ENCODE results near the gene PLPP6. TPM values are rescaled to one million over a fixed set of nuclear protein-coding genes. Genes with fewer than 3 reads are reported as not detected.

Gene PLPP6
- total RNA-seq, 2 donors from 2014 or later = 4.3 to 4.8 TPM

DNA sequence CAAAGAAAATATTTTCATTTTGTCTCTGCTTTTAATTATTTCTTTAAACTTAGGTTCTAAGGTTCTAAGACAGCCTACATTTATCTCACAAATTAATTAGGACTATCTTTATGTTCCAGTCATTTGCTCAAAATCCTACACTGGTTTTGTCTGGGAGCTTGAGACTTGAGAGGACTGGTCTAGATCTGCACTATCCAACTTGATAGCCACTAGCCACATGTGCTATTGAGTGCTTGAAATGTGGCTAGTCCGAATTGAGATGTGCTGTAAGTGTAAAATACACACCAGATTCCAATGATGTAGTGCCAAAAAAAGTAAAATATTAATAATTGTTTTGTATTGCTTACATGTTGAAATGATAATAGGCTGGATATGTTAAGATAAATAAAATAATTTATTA lies 24.5 kb downstream of the PLPP6 start:
- DNase-seq (no peak), ATAC-seq (replicated peaks in 1 of 2) (no peak)
- Mint-ChIP-seq H3K9me3 (no peaks in the 10 kb centered on the region), H3K36me3 (ENCODE audit: insufficient read depth in 2 of 2) (peaks cover 4 to 11% of the 10 kb centered on the region in 2 donors), H3K4me3 (no peak overlapping the region), H3K27ac (no peak overlapping the region), H3K27me3 (ENCODE audit: low read depth) (no peaks in the 10 kb centered on the region), H3K4me1 (ENCODE audit: low read depth) (peaks cover 56% of the 10 kb centered on the region)

- Mint-ChIP-seq H3K4me1 (ENCODE audit: low read depth) (peaks cover 64% of the 10 kb centered on the region), H3K27ac (peak overlapping the region; percentile 60), H3K4me3 (no peak overlapping the region), H3K36me3 (ENCODE audit: insufficient read depth in 2 of 2) (peaks cover 4 to 14% of the 10 kb centered on the region in 2 donors), H3K27me3 (ENCODE audit: low read depth) (no peaks in the 10 kb centered on the region), H3K9me3 (no peaks in the 10 kb centered on the region)
- ATAC-seq (replicated peaks in 1 of 2) (no peak), DNase-seq (no peak)
Observed at GRCh38 chr9:4689021-4689420, 26.9 kb downstream of the PLPP6 start.

GRCh38 chr9:4689687-4690104 lies 27.6 kb downstream of the PLPP6 start:
- Mint-ChIP-seq H3K27ac (peak overlapping the region; percentile 45), H3K4me1 (ENCODE audit: low read depth) (peaks cover 59% of the 10 kb centered on the region), H3K36me3 (ENCODE audit: insufficient read depth in 2 of 2) (peaks cover 4 to 14% of the 10 kb centered on the region in 2 donors), H3K4me3 (peak overlapping the region in 1 of 2 donors; percentile 46), H3K9me3 (no peaks in the 10 kb centered on the region), H3K27me3 (ENCODE audit: low read depth) (no peaks in the 10 kb centered on the region)
- DNase-seq = peak; percentile 23 to 24
- peak; percentile 82 to 87 for ATAC-seq (replicated peaks in 1 of 2)

DNA sequence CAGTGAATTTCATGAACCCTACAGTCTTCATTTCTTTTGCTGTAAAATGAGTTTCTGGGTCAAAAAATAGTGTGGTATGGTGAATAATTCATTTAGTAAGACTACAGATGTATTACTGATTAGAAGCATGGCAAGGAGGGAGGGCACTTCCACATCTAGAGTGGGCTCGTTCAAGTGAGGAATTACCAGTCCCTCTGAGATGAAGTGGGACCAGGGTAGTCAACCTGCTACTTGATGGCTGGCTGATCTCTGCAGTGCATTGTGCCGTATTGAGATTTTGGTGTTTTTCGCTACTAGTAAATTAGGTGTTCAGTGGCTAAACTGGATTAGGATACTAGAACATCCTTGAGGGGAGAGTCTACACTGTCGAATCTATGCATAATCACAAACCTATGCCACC lies 28.1 kb downstream of the PLPP6 start:
- Mint-ChIP-seq H3K4me1 (ENCODE audit: low read depth) (peaks cover 55% of the 10 kb centered on the region), H3K4me3 (peak overlapping the region in 1 of 2 donors; percentile 46), H3K27ac (peak overlapping the region; percentile 45), H3K9me3 (no peaks in the 10 kb centered on the region), H3K36me3 (ENCODE audit: insufficient read depth in 2 of 2) (peaks cover 2 to 11% of the 10 kb centered on the region in 2 donors), H3K27me3 (ENCODE audit: low read depth) (no peaks in the 10 kb centered on the region)
- DNase-seq (no peak), ATAC-seq (replicated peaks in 1 of 2) (peak; percentile 24 to 36)

DNA sequence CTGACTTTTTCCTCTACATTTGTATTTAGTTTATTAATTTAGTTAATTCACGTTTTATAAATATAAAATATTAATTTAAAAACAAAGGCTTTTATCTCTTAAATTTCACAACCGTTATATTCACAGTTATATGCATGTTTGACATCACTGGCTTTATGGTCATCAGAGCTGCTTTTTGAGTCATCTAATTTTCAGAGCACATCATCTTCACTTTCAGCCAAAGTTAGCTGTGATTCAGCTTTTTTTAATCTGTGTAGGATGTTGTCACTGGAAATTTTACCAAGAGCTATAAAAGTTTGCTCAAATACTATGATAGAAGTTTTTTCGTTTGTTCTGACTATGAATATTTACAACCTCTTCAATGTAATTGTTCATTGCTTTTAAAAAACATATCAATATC lies 29.7 kb downstream of the PLPP6 start:
- no peak for DNase-seq
- no peaks in the 10 kb centered on the region for H3K27me3 Mint-ChIP-seq (ENCODE audit: low read depth)
- peaks cover 2 to 10% of the 10 kb centered on the region in 2 donors for H3K36me3 Mint-ChIP-seq (ENCODE audit: insufficient read depth in 2 of 2)
- peak; percentile 64 to 73 for ATAC-seq (replicated peaks in 1 of 2)
- no peak overlapping the region for H3K4me3 Mint-ChIP-seq
- peaks cover 52% of the 10 kb centered on the region for H3K4me1 Mint-ChIP-seq (ENCODE audit: low read depth)
- no peaks in the 10 kb centered on the region for H3K9me3 Mint-ChIP-seq
- no peak overlapping the region for H3K27ac Mint-ChIP-seq

GRCh38 chr9:4700091-4700490 lies 38.0 kb downstream of the PLPP6 start:
- no peak for DNase-seq
- no peaks in the 10 kb centered on the region for H3K27me3 Mint-ChIP-seq (ENCODE audit: low read depth)
- H3K9me3 Mint-ChIP-seq = no peaks in the 10 kb centered on the region
- peaks cover 0 to 22% of the 10 kb centered on the region in 2 donors for H3K36me3 Mint-ChIP-seq (ENCODE audit: insufficient read depth in 2 of 2)
- no peak overlapping the region for H3K27ac Mint-ChIP-seq
- ATAC-seq (replicated peaks in 1 of 2) = no peak
- H3K4me3 Mint-ChIP-seq = no peak overlapping the region
- peaks cover 16% of the 10 kb centered on the region for H3K4me1 Mint-ChIP-seq (ENCODE audit: low read depth)

DNA sequence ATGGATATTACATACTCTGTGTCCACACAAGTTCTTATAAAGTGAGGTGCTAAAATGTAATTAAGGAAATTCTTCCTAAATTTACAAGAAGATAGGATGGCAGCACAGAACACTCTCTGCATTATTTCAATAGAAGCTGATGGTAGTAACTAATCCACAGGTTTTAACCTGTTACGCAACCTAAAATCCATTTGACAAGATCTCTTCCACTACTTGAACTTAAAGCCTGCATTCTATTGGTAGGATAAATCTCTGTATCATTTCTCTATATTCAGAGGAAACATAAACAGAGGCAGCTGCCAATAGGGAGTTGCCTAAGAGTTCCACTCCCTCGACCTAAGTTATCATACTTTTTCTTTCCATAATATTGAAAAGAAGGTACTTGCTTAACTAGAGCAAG lies 38.8 kb downstream of the PLPP6 start:
- ATAC-seq (replicated peaks in 1 of 2) = no peak
- no peak overlapping the region for H3K4me3 Mint-ChIP-seq
- H3K9me3 Mint-ChIP-seq = no peaks in the 10 kb centered on the region

DNA sequence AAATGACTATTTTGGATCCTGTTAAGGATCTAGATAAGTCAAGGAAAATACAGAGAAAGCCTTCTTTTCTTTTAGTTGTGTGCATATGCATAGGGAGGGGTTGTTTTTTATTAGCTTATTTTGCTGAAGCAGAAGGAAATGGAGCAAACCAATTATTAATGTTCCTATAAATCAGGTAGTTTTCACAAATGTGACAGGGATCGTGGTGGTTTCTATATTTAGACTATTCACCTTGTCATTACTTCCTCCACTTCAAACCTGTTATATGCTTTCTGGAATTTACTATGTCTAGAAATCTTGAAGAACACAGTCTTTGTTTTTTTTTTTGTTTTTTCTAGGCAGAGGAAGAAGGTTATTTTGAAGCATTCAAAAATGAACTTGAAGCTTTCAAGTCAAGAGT lies 39.4 kb downstream of the PLPP6 start:
- Mint-ChIP-seq H3K27me3 (ENCODE audit: low read depth) (no peaks in the 10 kb centered on the region), H3K4me1 (ENCODE audit: low read depth) (peaks cover 7% of the 10 kb centered on the region), H3K9me3 (no peaks in the 10 kb centered on the region), H3K36me3 (ENCODE audit: insufficient read depth in 2 of 2) (peaks cover 0 to 19% of the 10 kb centered on the region in 2 donors), H3K27ac (peak overlapping the region; percentile 48), H3K4me3 (no peak overlapping the region)
- no peak for DNase-seq
- ATAC-seq (replicated peaks in 1 of 2) = no peak

More for the DNA sequence above, 38.8 kb downstream of the PLPP6 start:
- Mint-ChIP-seq H3K4me1 (ENCODE audit: low read depth) (peaks cover 12% of the 10 kb centered on the region), H3K27ac (no peak overlapping the region), H3K27me3 (ENCODE audit: low read depth) (no peaks in the 10 kb centered on the region), H3K36me3 (ENCODE audit: insufficient read depth in 2 of 2) (peaks cover 0 to 22% of the 10 kb centered on the region in 2 donors)
- DNase-seq = no peak

GRCh38 chr9:4704129-4704528 lies 42.0 kb downstream of the PLPP6 start:
- no peak for DNase-seq
- no peak overlapping the region for H3K4me3 Mint-ChIP-seq
- H3K4me1 Mint-ChIP-seq (ENCODE audit: low read depth) = peaks cover 12% of the 10 kb centered on the region
- H3K27ac Mint-ChIP-seq = no peak overlapping the region
- no peaks in the 10 kb centered on the region for H3K9me3 Mint-ChIP-seq
- H3K36me3 Mint-ChIP-seq (ENCODE audit: insufficient read depth in 2 of 2) = peaks cover 0 to 17% of the 10 kb centered on the region in 2 donors
- no peaks in the 10 kb centered on the region for H3K27me3 Mint-ChIP-seq (ENCODE audit: low read depth)
- peak; percentile 39 to 51 for ATAC-seq (replicated peaks in 1 of 2)

DNA sequence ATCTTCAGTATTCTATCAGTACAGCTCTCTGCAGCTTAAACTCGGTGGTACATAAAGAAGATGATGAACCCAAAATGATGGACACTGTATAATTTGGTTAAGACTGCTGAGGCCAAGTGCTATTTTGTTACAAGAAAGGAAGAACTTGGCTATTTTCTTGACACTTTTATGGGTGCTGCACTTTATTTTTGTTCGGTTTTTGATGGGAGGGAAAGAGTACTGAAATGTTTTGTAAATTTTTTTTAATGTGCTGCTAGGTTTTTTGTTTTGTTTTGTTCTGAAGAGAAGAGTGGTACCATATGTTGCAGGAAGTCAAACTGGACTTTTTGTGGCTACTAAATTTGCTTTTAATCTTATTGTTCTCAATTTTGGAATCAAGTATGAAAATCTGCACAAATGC lies 43.9 kb downstream of the PLPP6 start:
- no peak overlapping the region for H3K4me3 Mint-ChIP-seq
- H3K36me3 Mint-ChIP-seq (ENCODE audit: insufficient read depth in 2 of 2) = peaks cover 0 to 20% of the 10 kb centered on the region in 2 donors
- no peaks in the 10 kb centered on the region for H3K9me3 Mint-ChIP-seq
- H3K27me3 Mint-ChIP-seq (ENCODE audit: low read depth) = no peaks in the 10 kb centered on the region
- H3K4me1 Mint-ChIP-seq (ENCODE audit: low read depth) = peaks cover 12% of the 10 kb centered on the region
- DNase-seq = no peak
- no peak for ATAC-seq (replicated peaks in 1 of 2)
- no peak overlapping the region for H3K27ac Mint-ChIP-seq

DNA sequence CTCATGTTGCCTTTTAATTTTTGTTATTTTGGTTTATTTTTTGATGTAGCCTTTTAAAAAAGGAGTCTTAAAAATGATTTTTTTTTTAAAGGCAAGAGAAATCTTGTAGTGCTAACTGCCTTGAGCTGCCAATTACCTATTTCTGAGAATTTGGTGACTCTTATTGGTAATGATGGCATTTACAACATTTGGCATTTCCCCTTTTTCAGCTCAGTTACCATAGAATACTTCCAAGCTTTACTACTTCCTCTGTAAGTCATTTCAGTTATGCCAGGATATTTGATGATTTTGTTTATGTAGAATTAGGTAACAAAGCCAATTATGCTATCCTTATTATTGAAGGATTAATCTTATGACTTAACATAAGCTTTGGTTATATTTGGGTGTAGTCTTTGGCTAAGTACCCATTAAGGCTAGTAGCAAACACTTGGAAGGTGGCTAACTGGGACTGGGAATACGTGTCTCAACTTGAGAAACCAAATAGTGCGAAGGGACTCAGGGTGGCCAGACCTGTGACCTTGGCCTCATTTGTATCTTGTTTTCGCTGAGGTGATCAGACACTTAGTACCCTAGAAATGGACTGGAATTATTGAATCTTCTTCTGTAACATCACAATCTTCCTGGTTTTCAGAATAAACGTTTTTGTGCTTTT lies 45.0 kb downstream of the PLPP6 start:
- H3K4me1 Mint-ChIP-seq (ENCODE audit: low read depth) = peaks cover 12% of the 10 kb centered on the region
- no peak overlapping the region for H3K4me3 Mint-ChIP-seq
- DNase-seq (no peak), ATAC-seq (replicated peaks in 1 of 2) (no peak)
- H3K36me3 Mint-ChIP-seq (ENCODE audit: insufficient read depth in 2 of 2) = peaks cover 0 to 14% of the 10 kb centered on the region in 2 donors
- H3K9me3 Mint-ChIP-seq = no peaks in the 10 kb centered on the region
- H3K27ac Mint-ChIP-seq = no peak overlapping the region
- H3K27me3 Mint-ChIP-seq (ENCODE audit: low read depth) = no peaks in the 10 kb centered on the region

- Mint-ChIP-seq H3K4me1 (ENCODE audit: low read depth) (peaks cover 5% of the 10 kb centered on the region), H3K36me3 (ENCODE audit: insufficient read depth in 2 of 2) (peaks cover 5 to 13% of the 10 kb centered on the region in 2 donors), H3K4me3 (no peak overlapping the region), H3K27ac (no peak overlapping the region), H3K9me3 (peaks cover 4% of the 10 kb centered on the region in 2 donors), H3K27me3 (ENCODE audit: low read depth) (no peaks in the 10 kb centered on the region)
- ATAC-seq (replicated peaks in 1 of 2) (no peak), DNase-seq (no peak)
Observed at GRCh38 chr9:4709380-4709779, 47.3 kb downstream of the PLPP6 start.

- ATAC-seq (replicated peaks in 1 of 2) (peak; percentile 24 to 43), DNase-seq (no peak)
- Mint-ChIP-seq H3K27ac (peak overlapping the region; percentile 1), H3K4me1 (ENCODE audit: low read depth) (no peaks in the 10 kb centered on the region), H3K36me3 (ENCODE audit: insufficient read depth in 2 of 2) (peaks cover 5 to 17% of the 10 kb centered on the region in 2 donors), H3K4me3 (no peak overlapping the region), H3K9me3 (peaks cover 4% of the 10 kb centered on the region in 2 donors), H3K27me3 (ENCODE audit: low read depth) (no peaks in the 10 kb centered on the region)
Observed at GRCh38 chr9:4713849-4714248, 51.8 kb downstream of the PLPP6 start.

Measured in activated T-cell treated with anti-CD3 and anti-CD28 coated beads, Interleukin-2, amount 50 U/mL, for 72 hours (primary cell).